Subcutaneous adipose tissue (tissue), 4 donors: ENCODE data around the gene ZFP2. TPM values are rescaled to one million over a fixed set of nuclear protein-coding genes. Genes with fewer than 3 reads are reported as not detected.

ENCODE experiments used
- CTCF ChIP-seq: fragments of 450-650 bp; IDR thresholded peaks from one replicate; pipeline ENCODE4 v1.5.1; 2016; ENCODE audit warnings: low read depth, mild to moderate bottlenecking, control low read depth, antibody characterized with exemption, moderate library complexity
- total RNA-seq, 4 donors: library from RNA; depleted of rRNA; stranded (reverse); fragments of >200 nt; gene quantifications; one replicate each; pipeline ENCODE4 v1.1.0, GENCODE V29; 2016

The ZFP2 gene
- total RNA-seq, 4 donors from 2014 or later, result 1.5 to 3.6 (median 2.7) TPM

GRCh38 chr5:178931846-178932760, 36.4 kb downstream of the ZFP2 start:
- no peak for TF ChIP-seq CTCF

- no peak for TF ChIP-seq CTCF
Measured at GRCh38 chr5:178940569-178941360, 45.1 kb downstream of the ZFP2 start, which contains the start of gene ZNF454. TSS of gene ZNF454 (plus strand) at chr5:178941198. CDS start at chr5:178942792, 1,594 bp downstream.

- TF ChIP-seq CTCF, result no peak
Measured at GRCh38 chr5:178941361-178941760, 45.6 kb downstream of the ZFP2 start.

DNA sequence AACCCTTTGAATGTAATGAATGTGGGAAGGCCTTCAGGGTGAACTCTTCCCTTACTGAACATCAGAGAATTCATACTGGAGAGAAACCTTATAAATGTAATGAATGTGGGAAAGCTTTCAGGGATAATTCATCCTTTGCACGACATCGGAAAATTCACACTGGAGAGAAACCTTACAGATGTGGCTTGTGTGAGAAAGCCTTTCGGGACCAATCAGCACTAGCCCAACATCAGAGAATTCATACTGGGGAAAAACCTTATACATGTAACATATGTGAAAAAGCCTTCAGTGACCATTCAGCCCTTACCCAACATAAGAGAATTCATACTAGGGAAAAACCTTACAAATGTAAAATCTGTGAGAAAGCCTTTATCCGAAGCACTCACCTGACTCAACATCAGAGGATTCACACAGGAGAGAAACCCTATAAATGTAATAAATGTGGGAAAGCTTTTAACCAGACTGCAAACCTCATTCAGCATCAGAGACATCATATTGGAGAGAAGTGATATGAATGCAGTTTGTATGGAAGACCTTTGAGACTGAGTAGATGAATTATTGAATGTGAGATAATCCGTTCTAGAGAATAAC, 69.8 kb downstream of the ZFP2 start:
- no peak for TF ChIP-seq CTCF

DNA sequence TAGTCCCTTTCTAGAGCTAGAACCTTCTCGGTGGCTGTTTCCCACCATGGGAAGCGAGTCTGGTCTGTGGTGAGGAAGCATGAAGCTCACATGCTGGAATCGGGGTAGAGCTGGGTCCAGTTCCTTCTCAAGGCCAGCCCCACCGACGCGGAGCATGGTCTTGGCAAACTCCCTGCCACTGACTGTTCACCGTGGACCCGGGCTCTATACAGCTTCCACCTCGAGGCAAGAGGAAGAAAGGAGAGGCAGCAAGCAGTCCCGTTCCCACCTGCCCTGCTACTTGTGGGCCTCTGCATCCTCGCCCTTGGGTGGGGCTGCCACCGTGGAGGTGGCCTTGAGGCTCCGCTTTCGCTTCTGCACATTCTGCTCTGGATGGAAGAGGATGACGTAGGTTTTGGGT, 85.7 kb downstream of the ZFP2 start:
- no peak for TF ChIP-seq CTCF

Other genes starting within 250 kb of the ZFP2 start
- gene ZNF354A, start 165.3 kb upstream of the ZFP2 start, total RNA-seq, result 10 to 100 TPM; 13.9 to 25.4 (median 17.3) TPM
- gene ZNF354B, start 36.0 kb upstream of the ZFP2 start, total RNA-seq, result 10 to 100 TPM; 18.9 to 30.0 (median 20.2) TPM
- 1 to 10 TPM in 2 of 4 donors, under 1 TPM in 2; 0.51 to 2.3 (median 1.1) TPM for gene ZNF454, start 45.3 kb downstream of the ZFP2 start, total RNA-seq
- not detected for gene GRM6, start 99.4 kb downstream of the ZFP2 start, total RNA-seq
- gene ZNF879, start 127.9 kb downstream of the ZFP2 start, total RNA-seq, result 1 to 10 TPM; 4.0 to 7.2 (median 4.7) TPM
- gene ZNF354C, start 164.5 kb downstream of the ZFP2 start, total RNA-seq, result 1 to 10 TPM; 6.5 to 7.5 (median 7.1) TPM